MM.1S (cell line): ENCODE measurements around the gene CPEB4.

Experiments
- EZH2 ChIP-seq: fragments of 300-600 bp; sonication (generic); optimal IDR thresholded peaks from 2 replicates; pipeline ENCODE3; 2017; ENCODE audit warnings: low read depth, mild to moderate bottlenecking, antibody characterized with exemption, low read length, mixed read lengths
- EZH2phosphoT487 ChIP-seq: fragments of 300-600 bp; sonication (generic); IDR thresholded peaks from 2 replicates; pipeline ENCODE4 v1.6.1; 2018; ENCODE audit warnings: antibody characterized with exemption, low read length
- TF ChIP-seq, protein P1 (sequence below): fragments of 300-600 bp; sonication (generic); IDR thresholded peaks from 2 replicates; pipeline ENCODE4 v1.5.1; 2016; ENCODE audit warnings: antibody characterized with exemption, low read length, mixed read lengths

DNA sequence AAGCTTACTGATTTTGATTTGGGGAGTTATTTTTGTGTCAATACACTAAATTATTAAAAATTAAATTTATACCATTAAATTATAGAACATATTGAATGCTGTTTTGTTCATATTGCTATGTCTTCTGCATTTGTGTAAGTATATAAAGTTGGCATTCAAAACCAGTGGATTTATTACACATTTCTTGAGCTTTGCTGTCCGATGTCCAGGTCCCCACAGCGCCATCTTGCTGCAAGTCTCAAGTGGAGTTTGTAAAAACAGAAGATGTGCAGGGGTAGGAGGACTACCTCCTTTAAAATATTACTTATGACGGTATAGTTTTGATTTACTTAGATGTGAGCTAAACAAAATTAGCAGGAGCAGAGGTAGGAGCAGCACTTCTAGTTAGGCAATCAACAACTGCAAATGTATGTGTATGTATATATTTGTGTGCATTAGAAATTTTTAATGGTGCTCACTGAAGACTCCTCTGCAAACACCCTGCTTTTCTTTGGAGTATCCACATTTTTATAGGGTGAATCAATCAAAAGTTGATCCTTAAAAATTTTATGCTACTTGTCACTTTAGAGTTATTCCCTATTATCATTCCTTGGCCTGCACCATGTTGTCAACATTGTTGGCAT, 37.4 kb downstream of the CPEB4 start:
- TF ChIP-seq EZH2 (no peak), EZH2phosphoT487 (no peak)
- TF ChIP-seq, protein P1, sequence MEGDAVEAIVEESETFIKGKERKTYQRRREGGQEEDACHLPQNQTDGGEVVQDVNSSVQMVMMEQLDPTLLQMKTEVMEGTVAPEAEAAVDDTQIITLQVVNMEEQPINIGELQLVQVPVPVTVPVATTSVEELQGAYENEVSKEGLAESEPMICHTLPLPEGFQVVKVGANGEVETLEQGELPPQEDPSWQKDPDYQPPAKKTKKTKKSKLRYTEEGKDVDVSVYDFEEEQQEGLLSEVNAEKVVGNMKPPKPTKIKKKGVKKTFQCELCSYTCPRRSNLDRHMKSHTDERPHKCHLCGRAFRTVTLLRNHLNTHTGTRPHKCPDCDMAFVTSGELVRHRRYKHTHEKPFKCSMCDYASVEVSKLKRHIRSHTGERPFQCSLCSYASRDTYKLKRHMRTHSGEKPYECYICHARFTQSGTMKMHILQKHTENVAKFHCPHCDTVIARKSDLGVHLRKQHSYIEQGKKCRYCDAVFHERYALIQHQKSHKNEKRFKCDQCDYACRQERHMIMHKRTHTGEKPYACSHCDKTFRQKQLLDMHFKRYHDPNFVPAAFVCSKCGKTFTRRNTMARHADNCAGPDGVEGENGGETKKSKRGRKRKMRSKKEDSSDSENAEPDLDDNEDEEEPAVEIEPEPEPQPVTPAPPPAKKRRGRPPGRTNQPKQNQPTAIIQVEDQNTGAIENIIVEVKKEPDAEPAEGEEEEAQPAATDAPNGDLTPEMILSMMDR: peak; percentile 72
